A673 (cell line): ENCODE data around the gene FBXO31. TPM values are rescaled to one million over a fixed set of nuclear protein-coding genes. Genes with fewer than 3 reads are reported as not detected.

Source experiments
- BruUV-seq: library from RNA; stranded (reverse); fragments of 400-500 nt; replicated peaks from 2 replicates; lab custom pipeline; 2021; lab: Mats Ljungman, UMichigan
- CTCF ChIA-PET: fragments of 300-600 bp; sonication (Branson Sonifier 250); formaldehyde crosslinking; loops from one replicate; lab custom pipeline; 2022; ENCODE audit warnings: antibody characterized with exemption; lab: Charles Lee
- POLR2A ChIA-PET: fragments of 300-600 bp; sonication (Branson Sonifier 250); formaldehyde crosslinking; loops from one replicate; lab custom pipeline; 2022; ENCODE audit warnings: antibody characterized with exemption; ENCODE audit not compliant: low non-redundant PET; lab: Charles Lee
- DNase-seq: peaks from one replicate; pipeline ENCODE4 v3.0.0-alpha.2; 2015; ENCODE audit warnings: low spot score
- H3K27ac ChIP-seq: fragments of 200-600 bp; sonication (generic); 2 replicates; pipeline ENCODE4 v1.5.1; 2016; ENCODE audit warnings: mixed run types, low read depth, mild to moderate bottlenecking, mixed read lengths, antibody characterized with exemption, low read length; ENCODE audit not compliant: poor library complexity, severe bottlenecking
- H3K27me3 ChIP-seq: fragments of 200-600 bp; sonication (generic); replicated peaks from 2 replicates; pipeline ENCODE4 v1.6.1; 2017; ENCODE audit warnings: mixed run types, low read depth, mild to moderate bottlenecking, mixed read lengths, antibody characterized with exemption, low read length; ENCODE audit not compliant: insufficient read depth, poor library complexity
- H3K36me3 ChIP-seq: fragments of 200-600 bp; sonication (generic); 2 replicates; pipeline ENCODE4 v1.6.1; 2016; ENCODE audit warnings: mixed run types, mild to moderate bottlenecking, mixed read lengths, antibody characterized with exemption, low read length; ENCODE audit not compliant: insufficient read depth, poor library complexity, severe bottlenecking
- H3K4me1 ChIP-seq: fragments of 200-600 bp; sonication (generic); 2 replicates; pipeline ENCODE4 v1.6.1; 2017; ENCODE audit warnings: mixed run types, mild to moderate bottlenecking, mixed read lengths, antibody characterized with exemption, low read length; ENCODE audit not compliant: insufficient read depth, poor library complexity, severe bottlenecking
- H3K4me3 ChIP-seq: fragments of 200-600 bp; sonication (generic); 2 replicates; pipeline ENCODE4 v1.5.1; 2016; ENCODE audit warnings: low read depth, mixed run types, mild to moderate bottlenecking, mixed read lengths, low read length; ENCODE audit not compliant: poor library complexity, severe bottlenecking
- H3K9me3 ChIP-seq: fragments of 200-600 bp; sonication (generic); 2 replicates; pipeline ENCODE4 v1.6.1; 2016; ENCODE audit warnings: mixed run types, low read depth, mild to moderate bottlenecking, mixed read lengths, antibody characterized with exemption, low read length; ENCODE audit not compliant: poor library complexity, severe bottlenecking
- EZH2 ChIP-seq: fragments of 200-600 bp; sonication (generic); IDR thresholded peaks from 2 replicates; pipeline ENCODE4 v1.6.1; 2017; ENCODE audit warnings: borderline replicate concordance, low read depth, mild to moderate bottlenecking, mixed read lengths, antibody characterized with exemption, low read length; ENCODE audit not compliant: poor library complexity, severe bottlenecking
- intact Hi-C: fragments of 100-400 bp; cut with micrococcal nuclease; formaldehyde crosslinking; loops from one replicate; pipeline ENCODE4 v1.10.0; 2022; ENCODE audit not compliant: unreplicated experiment
- total RNA-seq: library from RNA; stranded (reverse); gene quantifications from 2 replicates; pipeline ENCODE4 v1.2.3, GENCODE V29; 2021
- TF ChIP-seq, protein P1 (sequence below): fragments of 300-800, 200-600 bp; sonication (generic); conservative IDR thresholded peaks from 2 replicates; pipeline ENCODE4 v1.5.1; 2017; ENCODE audit warnings: low read depth, mild to moderate bottlenecking, antibody characterized with exemption, low read length, moderate library complexity, mixed read lengths

Gene FBXO31
- total RNA-seq, 1 experiment from 2014 or later, result 32.2 TPM

DNA sequence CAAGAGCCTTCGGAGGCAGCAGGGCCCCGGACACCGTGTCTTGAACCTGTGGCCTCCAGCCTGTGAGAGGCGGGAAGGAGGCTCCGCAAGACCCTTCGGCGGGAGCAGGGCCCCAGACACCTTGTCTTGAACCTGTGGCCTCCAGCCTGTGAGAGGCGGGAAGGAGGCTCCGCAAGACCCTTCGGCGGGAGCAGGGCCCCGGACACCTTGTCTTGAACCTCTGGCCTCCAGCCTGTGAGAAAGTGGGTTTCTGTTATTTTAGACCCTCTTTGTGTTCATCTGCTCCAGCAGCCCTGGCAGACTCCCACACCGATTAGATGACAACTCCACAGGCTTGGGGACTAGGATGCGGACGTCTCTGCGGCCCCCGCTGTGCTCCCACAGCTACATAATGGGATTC, 30.0 kb downstream of the FBXO31 start:
- no peak overlapping the region for H3K27ac ChIP-seq
- no peak overlapping the region for H3K4me3 ChIP-seq
- ChIA-PET CTCF (no interaction called here), POLR2A (no interaction called here)
- no peaks in the 10 kb centered on the region for H3K27me3 ChIP-seq
- no peak for TF ChIP-seq EZH2
- TF ChIP-seq, protein P1, sequence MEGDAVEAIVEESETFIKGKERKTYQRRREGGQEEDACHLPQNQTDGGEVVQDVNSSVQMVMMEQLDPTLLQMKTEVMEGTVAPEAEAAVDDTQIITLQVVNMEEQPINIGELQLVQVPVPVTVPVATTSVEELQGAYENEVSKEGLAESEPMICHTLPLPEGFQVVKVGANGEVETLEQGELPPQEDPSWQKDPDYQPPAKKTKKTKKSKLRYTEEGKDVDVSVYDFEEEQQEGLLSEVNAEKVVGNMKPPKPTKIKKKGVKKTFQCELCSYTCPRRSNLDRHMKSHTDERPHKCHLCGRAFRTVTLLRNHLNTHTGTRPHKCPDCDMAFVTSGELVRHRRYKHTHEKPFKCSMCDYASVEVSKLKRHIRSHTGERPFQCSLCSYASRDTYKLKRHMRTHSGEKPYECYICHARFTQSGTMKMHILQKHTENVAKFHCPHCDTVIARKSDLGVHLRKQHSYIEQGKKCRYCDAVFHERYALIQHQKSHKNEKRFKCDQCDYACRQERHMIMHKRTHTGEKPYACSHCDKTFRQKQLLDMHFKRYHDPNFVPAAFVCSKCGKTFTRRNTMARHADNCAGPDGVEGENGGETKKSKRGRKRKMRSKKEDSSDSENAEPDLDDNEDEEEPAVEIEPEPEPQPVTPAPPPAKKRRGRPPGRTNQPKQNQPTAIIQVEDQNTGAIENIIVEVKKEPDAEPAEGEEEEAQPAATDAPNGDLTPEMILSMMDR, result no peak
- intact Hi-C loops, result no loop called here
- no TSS peak for BruUV-seq
- no peaks in the 10 kb centered on the region for H3K36me3 ChIP-seq
- H3K9me3 ChIP-seq, result no peaks in the 10 kb centered on the region
- no peak for DNase-seq
- H3K4me1 ChIP-seq, result no peaks in the 10 kb centered on the region

DNA sequence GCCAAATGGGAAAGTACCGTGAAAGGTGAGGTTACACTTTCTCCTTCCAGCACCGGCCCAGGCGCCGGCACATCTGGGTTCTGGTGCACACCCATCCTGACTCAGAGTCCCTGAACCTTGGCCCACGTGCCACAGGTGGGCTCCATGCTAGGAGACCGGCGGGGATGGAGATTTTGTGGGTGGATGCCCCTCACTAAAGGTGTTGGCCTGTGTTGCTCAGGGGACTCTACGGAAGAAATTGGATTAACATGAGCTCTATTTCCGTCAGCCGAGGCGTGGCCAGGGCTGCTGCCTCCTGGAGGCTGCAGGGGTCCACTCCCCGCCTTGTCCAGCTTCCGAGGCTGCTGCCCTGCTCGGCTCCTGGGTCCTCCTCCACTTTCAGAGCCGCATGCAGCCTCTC, 30.8 kb downstream of the FBXO31 start:
- H3K4me3 ChIP-seq, result no peak overlapping the region
- intact Hi-C loops, result no loop called here
- H3K4me1 ChIP-seq, result no peaks in the 10 kb centered on the region
- H3K36me3 ChIP-seq, result no peaks in the 10 kb centered on the region
- H3K27ac ChIP-seq, result no peak overlapping the region
- H3K27me3 ChIP-seq, result no peaks in the 10 kb centered on the region
- BruUV-seq, result no TSS peak
- no peak for DNase-seq
- ChIA-PET CTCF (no interaction called here), POLR2A (no interaction called here)
- H3K9me3 ChIP-seq, result no peaks in the 10 kb centered on the region
- TF ChIP-seq, protein P1, result no peak
- no peak for TF ChIP-seq EZH2

DNA sequence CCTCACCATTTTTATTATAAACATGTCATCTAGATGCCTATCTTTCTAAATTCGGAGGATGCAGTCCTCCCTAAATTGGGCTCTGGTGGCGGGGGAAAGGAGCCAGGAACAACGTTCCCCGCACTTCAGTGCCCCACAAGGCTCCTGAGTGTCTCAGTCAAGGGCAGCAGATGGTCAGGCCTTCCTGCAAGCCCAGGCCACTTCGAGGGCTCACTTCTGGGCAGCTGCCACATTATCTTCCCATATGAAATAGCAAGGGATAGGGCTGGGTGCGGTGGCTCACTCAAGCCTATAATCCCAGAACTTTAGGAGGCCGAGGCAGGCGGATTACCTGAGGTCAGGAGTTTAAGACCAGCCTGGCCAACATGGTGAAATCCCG, 32.3 kb downstream of the FBXO31 start:
- POLR2A ChIA-PET, result no interaction called here
- CTCF ChIA-PET, result no interaction called here
- BruUV-seq, result no TSS peak

More for the DNA sequence above, 32.3 kb downstream of the FBXO31 start:
- Histone ChIP-seq H3K4me3 (no peak overlapping the region), H3K36me3 (no peaks in the 10 kb centered on the region), H3K27ac (no peak overlapping the region), H3K9me3 (no peaks in the 10 kb centered on the region), H3K27me3 (no peaks in the 10 kb centered on the region), H3K4me1 (no peaks in the 10 kb centered on the region)
- TF ChIP-seq EZH2, result no peak
- TF ChIP-seq, protein P1, result no peak
- no peak for DNase-seq
- intact Hi-C loops, result no loop called here
